Subcutaneous adipose tissue (tissue), 4 donors: ENCODE results near the gene GNAI1. TPM values are rescaled to one million over a fixed set of nuclear protein-coding genes. Genes with fewer than 3 reads are reported as not detected.

ENCODE experiments used
- total RNA-seq, 4 donors: library from RNA; depleted of rRNA; stranded (reverse); fragments of >200 nt; gene quantifications; one replicate each; pipeline ENCODE4 v1.1.0, GENCODE V29; 2016
- TF ChIP-seq, protein P1 (sequence below): fragments of 450-650 bp; IDR thresholded peaks from one replicate; pipeline ENCODE4 v1.5.1; 2016; ENCODE audit warnings: low read depth, mild to moderate bottlenecking, control low read depth, antibody characterized with exemption, moderate library complexity

Gene GNAI1
- total RNA-seq, 4 donors from 2014 or later, result 93.8 to 328 (median 103) TPM

DNA sequence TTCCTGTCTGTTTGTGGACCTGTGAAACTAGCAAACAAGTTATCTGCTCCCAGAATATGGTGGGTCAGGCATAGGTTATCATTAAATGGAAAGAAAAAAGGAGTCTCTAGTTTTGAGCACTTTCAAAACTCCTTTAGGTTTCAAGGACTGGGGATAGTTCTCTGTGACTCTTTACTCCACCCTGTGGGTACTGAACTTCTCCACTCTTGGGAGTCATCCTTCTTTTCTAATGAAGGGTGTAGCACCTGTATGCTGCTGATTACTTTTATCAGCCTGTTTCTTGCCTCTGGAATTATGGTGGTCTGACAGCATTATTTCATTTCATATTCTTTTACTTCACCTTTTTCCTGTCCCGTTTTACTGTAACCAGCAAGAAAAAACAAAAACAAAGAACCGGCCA is 6.7 kb downstream of the GNAI1 start:
- TF ChIP-seq, protein P1, sequence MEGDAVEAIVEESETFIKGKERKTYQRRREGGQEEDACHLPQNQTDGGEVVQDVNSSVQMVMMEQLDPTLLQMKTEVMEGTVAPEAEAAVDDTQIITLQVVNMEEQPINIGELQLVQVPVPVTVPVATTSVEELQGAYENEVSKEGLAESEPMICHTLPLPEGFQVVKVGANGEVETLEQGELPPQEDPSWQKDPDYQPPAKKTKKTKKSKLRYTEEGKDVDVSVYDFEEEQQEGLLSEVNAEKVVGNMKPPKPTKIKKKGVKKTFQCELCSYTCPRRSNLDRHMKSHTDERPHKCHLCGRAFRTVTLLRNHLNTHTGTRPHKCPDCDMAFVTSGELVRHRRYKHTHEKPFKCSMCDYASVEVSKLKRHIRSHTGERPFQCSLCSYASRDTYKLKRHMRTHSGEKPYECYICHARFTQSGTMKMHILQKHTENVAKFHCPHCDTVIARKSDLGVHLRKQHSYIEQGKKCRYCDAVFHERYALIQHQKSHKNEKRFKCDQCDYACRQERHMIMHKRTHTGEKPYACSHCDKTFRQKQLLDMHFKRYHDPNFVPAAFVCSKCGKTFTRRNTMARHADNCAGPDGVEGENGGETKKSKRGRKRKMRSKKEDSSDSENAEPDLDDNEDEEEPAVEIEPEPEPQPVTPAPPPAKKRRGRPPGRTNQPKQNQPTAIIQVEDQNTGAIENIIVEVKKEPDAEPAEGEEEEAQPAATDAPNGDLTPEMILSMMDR, result no peak

DNA sequence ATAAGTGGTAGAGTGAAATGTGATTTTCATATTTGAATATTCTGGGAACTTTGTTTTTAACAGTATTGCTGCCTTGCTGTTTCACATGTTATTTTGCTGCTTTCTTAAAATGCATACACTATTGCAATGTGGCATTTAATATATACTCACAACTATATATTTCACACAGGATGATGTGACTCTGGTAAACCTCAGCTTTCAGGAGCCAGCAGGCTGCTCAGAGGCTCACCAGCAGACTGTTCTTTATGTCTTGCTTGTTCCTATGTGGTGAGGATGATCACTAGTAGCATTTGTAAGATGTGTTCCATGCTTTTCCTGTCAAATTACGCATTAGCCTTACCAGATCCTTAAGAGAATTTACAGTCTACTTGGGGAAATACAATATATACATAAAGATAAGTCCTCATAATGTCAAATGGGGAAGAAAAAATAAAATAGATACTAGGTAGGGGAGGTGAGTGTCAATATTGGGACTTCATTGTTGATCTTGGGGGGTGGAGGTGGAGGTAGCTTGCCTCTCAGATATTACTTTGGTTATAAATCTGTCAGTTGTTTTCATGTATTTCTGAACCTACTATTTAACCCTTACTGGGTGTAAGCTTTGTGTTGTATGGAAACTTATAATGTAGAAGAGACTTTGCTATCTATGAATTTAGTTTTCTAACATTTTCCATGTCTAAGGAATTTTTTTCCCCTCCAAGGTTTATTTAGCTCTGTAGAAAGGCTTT is 8.4 kb downstream of the GNAI1 start:
- TF ChIP-seq, protein P1, result no peak

DNA sequence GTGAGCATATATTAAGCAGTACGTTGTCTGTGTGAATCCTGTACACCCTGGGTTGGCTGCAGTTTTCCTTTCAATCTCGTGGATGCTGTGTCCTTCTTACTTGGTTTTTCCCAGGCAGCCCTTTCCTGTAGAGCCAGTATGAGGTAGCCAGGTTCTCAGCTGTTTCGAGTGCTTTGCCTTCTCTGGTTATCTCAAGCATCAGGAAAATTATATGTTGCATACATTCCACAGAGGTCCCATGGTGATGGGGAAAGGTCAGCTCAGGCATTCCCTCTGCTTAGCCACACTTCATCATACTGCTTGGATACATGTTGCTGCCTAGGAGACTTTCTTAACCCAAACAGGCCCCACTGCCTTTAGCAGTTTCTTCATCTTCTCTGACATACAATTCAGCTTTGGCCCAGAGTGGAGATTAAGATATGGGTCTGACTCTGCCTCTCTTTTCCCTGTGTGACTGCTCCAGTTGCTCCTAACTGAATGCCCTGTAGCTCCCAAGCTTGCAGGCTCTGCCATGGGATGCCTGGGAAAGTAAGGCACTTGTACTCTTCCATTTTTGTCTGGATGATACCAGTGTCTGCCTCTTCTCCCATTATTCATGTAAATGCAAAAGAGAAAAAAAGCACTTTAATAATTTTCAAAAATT is 11.3 kb downstream of the GNAI1 start:
- TF ChIP-seq, protein P1, result no peak

DNA sequence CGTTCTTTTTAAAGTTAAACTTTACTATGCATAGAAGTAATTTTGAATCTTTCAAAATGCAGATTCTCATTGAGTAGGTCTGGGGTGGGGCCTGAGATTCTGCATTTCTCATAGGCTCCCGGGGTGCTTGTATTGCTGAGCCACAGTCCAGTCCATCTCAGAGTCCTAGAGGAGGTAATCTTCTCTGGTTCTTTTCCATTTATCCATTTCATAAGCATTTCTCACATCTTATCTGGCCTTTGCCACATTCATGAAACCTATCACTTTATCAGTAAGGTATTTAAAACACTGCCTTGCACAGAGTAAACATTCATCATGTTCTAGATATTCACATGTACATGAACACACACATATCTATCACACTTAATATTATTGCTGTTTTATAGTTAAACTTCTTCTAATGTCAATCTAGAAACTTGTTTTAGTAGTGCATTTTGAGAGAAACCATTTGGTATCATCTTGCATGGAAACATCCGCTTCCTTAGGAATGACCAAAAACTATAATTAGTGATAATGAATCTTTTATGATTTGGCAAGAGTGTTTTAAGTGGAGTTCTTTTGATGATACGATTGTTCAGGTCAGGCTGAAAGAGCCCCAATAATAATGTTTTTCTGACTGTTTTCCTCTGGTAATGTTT is 12.0 kb downstream of the GNAI1 start:
- TF ChIP-seq, protein P1, result no peak

DNA sequence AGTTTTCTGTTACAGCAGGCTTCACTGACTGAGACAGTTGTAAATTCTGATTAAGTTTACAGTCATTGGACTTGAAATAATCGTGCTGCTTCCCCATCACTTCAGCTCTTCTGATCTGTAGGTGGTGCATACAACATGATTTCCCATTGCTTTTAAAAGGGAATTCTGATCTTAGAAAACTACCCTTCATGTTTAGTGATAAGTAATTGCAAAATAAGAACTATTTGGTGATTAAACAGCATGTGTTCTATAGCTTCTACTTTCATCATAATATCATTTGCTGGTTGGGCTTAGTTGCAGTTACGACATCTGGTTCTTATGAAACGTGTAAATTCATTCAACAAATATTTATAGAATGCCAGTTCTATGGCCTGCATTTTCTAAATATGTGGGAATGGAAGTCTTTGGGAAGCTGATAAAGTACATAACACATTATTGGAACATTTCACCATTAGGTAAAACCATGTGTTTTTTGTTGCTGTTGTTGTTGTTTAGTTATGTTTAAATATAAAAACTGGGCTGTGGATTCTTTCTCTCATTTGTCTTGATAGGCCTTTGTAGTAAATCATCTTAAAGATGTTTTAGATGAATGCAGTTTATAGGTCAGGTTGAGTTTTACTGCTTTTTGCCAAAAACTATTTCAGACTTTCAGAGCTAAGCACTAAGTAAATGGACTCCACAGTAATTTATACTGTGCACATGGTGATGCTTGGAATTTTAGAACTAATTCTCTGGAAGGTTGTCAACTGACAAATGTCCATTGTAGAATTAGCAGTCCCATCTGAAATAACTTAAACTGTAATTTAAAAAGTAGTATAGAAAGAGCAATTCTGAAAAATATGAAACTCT is 13.1 kb downstream of the GNAI1 start:
- TF ChIP-seq, protein P1, result no peak

DNA sequence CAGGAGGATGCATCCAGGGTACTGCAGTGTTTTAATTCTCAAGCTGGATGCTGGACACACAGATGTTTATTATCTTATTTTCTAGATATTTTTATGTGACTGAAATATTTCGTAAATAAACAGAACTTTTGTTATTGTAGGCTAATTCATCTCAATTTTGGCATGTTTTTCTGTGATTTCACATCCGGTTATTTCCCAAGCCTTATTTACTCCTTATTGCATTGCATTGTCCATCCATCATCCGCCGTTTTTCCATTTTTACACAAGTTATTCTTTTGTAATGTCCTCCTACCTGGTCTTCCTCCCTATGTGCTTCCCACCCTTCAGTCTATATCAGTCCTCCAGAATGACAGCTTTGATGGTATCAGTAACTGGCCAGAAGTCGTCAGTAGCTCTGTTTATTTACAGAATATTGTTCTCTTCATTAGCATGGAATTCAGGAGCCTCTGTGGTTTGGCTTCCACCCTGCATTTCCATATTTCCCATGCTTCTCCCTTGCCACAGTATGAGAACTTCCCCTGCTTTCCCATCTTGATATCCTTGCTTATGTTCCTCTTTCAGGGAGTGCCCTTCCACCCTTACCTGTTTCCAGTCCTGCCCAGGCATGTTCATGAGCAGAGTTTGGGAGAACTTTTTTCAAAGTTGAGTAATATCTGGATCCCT is 16.1 kb downstream of the GNAI1 start:
- TF ChIP-seq, protein P1, result no peak
